HG03135 (cell line): ENCODE data around the gene ITIH4.

Experiments used
- ATAC-seq: cut with Tn5 transposase; IDR thresholded peaks from one replicate; pipeline ENCODE4 v1.9.1; 2021; ENCODE audit warnings: mild to moderate bottlenecking, moderate library complexity; ENCODE audit not compliant: unreplicated experiment

ITIH4 gene

DNA sequence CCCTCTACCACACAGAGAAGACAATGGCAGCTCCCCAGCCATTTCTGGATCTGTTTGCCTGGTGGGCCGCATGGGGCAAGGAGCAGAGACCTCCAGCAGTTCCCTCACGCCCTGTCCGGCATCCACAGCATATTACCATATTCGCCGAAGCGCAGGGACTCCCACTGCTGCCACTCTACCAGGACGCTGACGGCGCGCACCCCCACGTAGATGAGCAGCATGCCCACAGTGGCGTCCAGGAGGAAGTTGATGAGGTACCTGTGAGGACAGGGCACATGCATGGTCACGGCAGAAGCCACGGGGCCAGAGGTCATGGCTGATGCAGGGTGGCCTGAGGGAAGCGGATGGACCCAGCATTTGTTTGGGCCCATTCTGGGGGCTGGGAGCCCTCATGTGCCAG is 19.2 kb upstream of the ITIH4 start:
- no peak for ATAC-seq

DNA sequence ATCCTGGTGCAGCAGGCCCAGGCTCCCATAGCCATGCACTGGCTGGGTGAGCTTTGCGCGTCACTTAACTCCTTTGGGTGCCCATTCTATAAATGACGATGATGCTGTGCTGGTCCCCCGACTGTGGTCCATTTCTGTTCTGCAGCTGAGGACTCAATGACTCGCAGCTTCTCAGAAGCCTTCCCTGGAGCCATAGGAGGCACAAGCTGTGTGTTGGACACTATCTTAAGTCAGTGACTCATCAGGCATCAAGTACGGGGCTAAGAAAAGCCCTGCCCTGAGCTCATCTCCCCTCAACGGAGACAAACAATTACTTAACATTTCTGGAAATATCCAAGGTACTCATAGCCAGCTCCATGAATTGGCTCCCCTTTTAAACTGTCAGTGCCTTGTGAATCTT is 18.1 kb upstream of the ITIH4 start:
- no peak for ATAC-seq

DNA sequence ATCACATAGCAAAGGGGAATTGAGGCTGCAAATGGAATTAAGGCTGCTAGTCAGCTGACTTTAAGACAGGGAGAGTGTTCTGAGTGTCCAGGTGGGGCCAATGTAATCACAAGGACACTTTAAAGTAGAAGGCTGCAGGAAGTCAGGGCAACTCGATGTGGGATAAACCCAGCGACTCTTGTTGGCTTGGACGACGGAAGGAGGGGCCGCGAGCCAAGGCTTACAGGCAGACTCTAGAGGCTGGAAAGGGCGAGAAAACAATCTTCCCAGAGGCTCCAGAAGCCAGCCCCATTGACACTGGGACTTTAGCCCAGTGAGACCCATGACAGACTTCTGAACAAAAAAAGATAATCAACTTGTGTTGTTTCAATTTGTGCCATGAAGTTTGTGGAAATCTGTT is 17.3 kb upstream of the ITIH4 start:
- ATAC-seq, result no peak

DNA sequence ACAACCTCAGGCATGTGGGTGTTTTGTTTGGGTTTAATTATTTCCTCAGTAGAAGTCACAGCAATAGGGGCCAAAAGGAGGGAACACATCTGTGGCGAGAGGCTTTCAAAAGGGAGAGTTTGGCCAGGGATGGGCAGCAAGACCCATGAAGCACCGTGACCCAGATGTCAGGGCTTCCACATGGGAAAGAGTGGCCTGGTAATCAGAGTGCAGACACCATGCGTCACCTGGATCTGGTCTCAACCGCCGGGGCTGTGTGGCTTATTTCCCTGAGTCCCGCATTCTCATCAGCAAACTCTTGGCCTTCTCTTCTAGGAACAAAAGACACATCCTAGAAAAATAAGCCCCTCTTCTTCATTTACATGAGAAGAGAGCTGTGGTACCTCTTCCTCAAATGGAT is 16.8 kb upstream of the ITIH4 start:
- no peak for ATAC-seq

DNA sequence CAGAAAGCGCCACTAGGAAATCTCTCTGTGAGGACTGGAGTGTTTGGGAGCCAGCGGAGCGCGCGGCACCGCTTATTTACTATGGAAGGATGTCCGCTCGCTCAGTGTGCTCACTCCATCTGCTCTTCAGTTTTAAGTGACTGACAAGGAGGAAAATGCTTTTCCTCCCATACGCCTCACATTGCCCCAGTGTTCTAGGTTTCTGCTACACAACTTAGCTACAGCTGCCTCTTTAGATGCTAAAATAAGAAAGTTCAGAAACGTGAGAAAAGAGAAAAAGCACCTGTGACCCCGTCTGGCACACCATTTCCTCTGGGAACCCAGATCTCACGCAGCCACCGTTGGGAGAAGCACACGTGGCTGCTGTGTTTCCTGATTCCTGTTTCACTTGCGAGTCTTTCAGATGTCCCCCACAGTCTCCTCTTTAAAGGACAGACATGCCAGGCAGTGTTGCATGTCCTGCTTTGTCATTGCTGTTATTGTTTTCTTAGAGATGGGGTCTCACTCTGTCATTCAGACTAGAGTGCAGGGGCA is 16.0 kb upstream of the ITIH4 start:
- no peak for ATAC-seq

DNA sequence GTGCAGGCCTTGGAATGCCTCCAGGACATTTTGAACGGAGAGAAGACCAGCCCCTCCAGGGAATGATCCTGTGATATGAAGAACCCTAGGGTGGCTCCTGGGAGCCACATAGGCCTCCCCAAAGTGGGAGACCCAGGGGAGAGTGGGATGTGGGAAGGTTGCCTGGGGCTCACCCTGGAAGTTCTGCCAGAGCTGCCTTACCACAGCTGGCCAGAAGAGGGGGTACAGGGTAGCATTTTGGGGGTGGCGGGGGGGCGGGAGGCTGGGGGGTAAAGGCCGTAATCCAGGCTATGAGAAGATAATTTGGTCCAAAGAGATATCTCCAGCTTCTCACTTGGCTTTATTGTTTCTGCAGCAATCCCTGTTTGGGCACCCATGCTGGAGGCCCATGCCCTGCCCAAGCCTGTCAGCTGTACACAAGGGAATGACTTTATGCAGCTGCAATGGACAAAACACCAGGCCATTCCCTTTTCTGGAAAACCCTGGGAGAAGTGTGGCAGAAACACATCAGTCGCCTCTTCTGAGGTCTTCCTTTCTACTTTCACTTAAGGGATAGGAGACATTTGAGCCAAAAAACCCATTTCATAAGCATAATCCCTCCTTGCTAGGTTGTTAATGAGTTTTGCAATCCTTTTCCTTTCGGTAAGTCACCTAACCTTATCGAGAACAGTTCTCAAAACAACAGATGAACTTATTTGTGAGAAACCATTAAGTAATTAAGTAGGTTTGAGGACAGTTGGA is 15.4 kb upstream of the ITIH4 start:
- ATAC-seq, result no peak

DNA sequence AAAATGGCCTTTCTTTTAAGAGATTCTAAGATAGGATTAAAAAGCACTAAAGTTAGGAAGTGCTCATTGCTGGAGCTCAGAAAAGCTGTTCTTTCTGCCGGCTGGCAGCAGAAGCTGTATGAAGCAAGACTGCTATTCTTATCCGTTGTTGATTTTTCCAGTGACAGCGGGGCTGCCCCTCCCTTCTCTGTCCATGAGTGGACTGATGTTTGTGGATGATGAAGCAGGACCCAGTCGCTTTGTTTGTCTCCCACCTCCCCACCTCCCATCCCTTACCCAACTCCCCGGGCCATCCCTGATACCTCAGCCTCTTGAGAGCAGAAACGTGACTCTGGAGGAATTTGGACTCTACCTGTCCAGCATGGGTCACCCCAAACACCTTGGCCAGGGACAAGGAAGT is 14.7 kb upstream of the ITIH4 start:
- no peak for ATAC-seq

DNA sequence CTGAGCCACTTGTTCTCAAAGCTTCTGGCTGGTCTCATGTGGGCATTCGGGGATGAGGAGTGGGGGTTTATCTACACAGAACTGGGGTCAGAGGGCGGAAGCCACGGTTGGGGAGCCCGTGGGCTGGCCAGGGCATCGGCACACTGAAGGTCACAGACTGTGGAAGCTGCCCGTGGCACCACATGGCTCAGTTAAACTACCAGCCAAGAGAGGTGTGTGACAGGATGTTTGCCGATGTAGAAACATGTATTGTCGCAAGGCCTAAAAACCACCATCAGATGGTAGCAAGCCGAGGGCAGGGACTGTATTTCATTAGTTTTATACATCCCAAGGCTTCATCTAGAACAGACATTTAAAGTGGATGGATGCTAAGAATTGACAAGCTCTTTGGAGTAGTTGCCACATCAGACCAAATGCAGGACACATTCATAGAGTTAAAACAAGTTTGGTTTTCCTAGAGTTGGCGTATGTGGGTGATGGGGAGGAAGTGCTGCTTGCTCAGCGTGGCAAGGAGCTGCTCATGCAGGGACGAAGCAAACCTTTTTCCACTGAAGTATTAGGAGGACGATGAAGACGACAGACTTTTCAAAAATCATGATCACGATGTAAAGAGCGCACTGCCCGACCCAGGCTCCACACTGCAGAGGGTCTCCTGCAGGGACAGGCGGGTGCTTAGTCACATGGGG is 14.0 kb upstream of the ITIH4 start:
- no peak for ATAC-seq

DNA sequence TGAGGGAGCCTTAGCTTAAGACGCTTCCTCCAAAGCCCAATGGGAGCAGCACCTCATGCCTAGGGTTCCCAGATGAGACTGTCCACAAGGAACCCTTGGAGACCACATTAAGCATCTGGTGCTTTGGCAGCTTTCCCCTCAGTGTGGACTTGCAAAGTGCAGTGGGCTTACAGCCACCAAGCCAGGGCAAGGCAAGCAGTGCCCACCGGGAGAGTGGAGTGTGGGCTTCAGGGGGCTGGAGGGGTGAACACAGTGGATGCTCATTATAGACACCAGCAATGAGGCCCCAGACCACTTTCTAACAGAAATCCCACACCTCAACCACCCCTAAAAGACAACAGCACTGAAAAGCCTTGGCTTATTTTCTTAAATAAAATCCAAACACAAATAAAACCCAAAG is 13.4 kb upstream of the ITIH4 start:
- no peak for ATAC-seq

DNA sequence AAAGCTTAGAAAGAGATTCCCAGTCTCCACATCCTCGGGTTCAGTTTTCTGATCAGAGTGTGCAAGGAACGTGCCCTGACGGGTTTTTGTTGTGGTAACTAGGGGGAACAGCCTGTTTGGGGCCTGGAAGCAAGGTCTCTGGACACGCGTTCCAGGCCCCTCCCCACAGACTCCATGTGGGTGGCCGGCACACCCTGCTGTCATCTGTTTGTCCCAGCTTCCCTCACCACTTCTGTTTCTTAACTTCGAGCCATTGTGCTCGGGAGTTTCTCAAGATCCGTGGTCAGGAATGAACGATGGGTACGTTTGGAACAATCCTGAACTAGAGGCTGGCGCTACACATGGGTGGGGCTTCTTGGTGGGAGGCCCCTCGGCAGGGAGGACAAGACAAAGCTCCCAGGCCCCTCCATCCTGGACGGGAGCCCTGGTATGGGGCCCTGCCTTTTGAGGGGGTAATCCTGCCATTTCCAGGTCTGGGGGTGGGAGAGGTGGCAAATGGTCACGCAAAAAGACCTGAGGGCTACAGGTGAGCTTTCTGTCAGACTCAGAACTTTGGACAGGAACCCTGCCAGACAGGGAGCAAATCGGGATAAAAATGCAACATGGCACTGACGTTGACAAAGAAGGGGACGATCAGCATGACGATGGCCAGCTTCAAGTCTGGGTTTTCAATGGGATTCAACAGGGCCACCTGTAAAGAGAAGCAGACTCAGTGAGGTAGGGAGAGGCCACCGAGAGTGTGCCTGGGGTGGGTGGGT is 12.8 kb upstream of the ITIH4 start:
- no peak for ATAC-seq

DNA sequence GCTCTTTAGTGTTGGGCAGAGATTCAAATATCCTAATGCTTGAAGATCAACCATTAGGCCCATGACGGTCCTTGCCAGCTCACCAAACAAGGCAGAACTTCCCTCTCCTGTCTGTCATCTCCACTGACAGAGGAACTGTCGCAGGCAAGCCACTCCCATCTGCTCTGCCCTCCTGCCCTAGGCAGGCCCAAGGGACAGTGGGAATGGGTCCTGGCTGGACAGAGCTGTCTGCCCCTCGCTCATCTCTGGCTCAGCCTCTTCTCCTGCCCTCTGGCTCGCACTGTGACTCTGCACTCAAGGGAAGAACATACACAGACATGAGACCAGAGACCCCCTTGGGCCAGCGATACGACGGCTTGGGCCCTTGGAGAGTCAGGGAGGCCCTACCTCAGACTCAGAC is 12.0 kb upstream of the ITIH4 start:
- ATAC-seq, result no peak

DNA sequence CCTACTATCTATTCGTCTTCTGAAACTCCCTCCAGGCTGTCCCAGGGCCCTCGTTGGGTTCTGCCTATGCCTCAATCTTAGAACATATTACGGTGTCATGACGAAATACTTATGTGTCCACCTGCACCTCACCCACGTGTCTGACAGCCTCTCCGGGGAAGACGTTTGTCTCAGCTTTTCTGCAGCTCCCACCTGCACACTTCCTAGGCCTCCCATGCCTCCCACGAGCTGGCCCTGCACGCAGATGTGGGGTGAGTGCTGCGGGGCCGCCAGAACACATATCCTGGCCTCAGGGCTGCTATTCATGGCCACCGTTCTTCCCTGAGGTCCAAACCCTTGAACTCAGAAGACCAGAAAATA is 11.5 kb upstream of the ITIH4 start:
- no peak for ATAC-seq

DNA sequence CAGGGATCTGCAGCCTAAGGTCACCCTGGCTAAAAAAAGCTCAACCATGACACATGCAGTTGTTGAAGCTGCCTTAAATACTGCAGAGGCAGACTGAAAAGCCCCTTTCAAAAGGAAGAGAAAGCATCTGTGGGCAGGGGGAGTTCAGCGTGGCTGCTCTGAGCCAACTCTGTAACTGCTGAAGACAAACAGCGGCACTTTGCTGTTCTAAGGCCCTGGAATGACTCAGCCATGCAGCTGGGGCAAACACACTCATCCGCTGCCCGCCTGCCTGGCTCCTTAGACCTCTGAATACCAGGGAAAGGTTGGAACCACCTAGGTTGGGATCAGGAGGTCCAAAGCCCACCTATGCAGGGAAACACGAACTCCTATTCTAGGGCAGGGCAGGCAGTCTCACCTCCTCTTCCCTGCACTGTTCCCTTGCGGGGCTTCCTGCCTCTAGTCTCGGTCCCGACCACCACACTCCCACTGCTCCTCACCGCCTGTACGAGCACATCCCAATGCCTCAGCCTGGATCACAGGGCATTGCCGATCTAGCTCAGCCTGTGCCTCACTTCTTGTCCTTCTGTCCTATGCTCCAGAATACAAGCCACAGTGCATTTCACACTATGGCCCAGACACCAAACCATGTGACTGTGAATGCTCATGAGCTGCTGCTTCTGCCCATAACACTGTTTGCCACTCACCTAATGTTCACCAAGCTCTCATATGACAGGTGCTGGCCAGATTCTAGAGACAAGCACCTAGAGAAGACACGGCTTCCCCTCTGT is 10.9 kb upstream of the ITIH4 start:
- no peak for ATAC-seq

DNA sequence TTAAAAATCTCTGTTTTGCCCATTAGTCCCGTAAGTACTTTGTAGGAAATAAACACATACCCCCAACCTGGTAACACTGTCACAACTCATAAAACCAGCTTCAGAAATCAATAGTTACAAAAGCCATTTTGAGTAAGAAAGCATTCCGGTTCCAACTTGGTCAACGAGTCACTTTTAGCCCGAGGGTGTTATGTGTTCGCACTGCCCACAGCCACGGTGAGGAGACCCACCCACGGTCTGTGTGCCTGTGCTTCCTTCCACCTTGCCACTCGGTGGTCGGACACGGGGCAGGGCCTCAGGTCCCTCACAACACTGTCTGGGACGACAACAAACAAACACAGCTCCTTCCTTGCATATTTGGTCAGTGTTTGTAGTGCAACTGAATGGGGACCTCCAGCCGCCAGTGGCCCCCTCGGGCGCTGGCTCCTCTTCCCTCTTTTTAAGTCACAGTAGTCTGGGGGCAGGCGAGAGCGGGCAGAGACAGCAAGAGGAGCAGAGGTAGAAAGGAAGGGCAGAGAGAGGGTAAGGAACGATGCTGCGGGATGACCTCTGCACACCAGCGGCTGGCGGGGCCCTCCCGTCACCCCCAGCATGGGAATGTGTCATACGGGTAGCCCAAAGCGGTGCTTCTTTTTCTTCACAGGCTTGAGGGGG is 9.5 kb upstream of the ITIH4 start:
- no peak for ATAC-seq

DNA sequence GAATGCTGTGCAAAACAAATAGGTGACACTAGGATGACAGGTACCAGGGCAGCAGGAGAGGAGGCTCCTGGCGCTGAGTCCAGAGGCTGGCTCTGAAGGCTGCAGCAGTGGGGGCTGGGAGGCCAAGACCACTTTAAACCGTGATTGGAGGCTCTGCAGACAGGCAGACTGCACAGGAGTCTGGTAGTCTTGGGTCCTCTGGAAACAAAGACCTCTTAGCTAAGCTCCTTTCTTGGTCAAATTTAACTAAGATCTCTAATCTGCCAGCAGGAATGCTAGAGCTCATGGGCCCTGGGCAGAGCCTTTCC is 8.8 kb upstream of the ITIH4 start:
- no peak for ATAC-seq

DNA sequence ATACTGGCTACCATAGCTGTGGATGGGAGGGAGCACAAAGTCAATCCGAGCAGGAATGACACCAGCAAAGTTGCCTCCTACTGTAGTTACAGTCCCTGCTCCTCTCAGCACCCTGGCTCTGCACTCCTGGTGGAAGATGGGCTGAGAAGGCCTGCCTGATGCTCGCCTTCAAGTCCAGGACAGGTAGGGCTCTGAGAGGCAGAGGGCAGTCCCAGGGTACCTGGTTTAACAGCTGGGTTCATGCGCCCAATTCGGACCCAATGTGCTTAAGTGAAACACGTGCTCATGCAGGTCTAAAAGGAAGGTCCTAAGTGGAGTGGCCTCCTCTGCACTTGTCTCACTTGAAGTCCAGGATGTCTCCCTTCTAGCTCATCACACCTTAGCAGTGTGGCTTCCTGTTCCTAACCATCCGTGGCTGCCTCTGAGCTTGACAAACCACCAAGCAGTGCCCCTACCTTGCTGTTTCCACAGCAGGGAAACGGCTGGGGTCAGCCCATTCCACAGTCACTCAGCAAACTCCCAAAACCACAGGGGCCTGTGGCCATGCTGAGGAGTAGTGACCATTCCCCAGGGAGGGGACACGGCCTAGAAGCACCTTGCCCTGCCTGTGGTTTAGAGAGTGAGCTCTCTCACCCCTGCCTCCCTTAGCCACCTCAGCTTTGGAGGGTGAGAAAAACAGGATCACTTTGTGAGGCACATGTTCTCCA is 8.2 kb upstream of the ITIH4 start:
- ATAC-seq, result no peak

DNA sequence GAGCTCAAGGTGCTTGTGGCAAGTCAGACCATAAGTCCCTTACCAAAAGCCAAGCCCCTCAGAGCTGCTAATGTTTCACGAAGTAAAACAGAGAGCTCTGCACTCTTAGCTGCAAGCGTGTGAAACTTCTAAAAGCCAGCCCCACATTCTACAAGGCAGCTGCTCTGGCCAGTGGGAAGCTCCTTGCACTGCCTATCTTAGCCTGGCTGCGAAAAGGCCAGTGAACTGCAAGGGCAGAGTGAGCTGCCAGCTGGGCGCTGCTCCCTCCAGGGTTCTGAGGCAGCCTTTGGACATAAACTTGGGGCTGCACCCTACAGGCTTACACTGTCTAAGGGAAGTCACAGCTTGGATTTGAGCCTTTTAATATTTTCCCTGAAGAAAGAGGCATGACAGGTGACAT is 6.5 kb upstream of the ITIH4 start:
- ATAC-seq, result no peak

DNA sequence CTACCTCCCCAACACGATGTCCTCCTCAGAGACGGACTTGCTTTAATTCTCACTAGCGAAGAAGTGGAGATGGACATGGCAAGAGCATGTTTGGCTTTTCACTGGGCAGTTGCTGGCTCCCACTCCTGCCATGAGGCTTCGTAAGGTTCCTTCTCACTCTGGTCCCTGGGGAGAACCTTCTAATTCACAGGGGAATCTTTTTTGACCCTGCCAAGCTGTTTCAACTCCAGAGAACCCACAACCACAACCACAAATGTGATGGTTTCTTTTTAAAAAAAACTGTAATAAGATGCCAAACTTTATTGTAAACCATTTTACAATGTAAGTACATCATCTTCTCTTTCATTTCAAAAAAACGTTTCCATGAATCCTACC is 6.0 kb upstream of the ITIH4 start:
- ATAC-seq, result no peak

DNA sequence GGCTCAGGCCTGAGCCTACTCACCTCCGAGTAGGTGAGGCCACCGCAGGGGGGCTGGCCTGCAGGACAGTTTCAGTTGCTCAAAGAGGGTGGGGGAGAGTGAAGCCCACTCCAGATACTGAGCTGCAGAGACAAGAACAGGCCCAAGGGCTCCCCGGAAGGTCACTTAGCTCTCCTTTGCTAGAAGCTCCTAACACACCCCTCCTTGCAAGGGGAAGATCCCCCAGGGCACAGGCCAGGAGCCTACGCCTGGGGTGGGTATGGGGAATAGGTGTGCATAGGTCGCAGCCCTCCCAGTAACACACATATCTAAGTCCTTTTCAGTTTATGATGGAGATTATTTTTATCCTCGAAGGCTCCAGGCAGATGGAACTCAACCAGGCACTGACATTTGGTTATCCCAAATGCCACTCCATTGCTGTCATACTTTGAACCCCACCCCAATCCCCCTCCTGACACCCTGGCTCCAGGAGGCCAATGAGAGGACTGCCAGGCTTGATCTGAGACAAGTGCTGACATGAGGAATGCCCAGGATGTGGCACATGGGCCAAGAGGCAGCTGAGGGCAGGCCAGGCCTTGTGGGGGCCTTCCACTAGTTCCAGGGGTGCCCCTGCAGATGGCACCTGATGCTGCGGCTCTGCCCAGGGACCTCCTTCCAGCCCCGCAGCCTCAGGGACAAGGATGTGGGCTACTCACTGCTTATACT is 5.4 kb upstream of the ITIH4 start:
- ATAC-seq, result no peak
